ENCODE results near the gene ALG14. TPM values are rescaled to one million over a fixed set of nuclear protein-coding genes. Genes with fewer than 3 reads are reported as not detected.

ALG14 gene
- total RNA-seq, 1 experiment from 2014 or later: 5.7 TPM

GRCh38 chr1:95068956-95069709 lies 3.6 kb downstream of the ALG14 start:
- Histone ChIP-seq H3K4me1 (ENCODE audit: control insufficient read depth in 1 of 2, insufficient read depth in 2 of 2, low read length in 2 of 2) (peaks cover 0 to 22% of the 10 kb centered on the region in 2 experiments; a peak in 2 of 4 replicates), H3K4me3 (replicated peaks in 1 of 2; ENCODE audit: low read depth in 1 of 2, low read length in 2 of 2) (no peak overlapping the region), H3K9me3 (ENCODE audit: control insufficient read depth in 1 of 2, insufficient read depth in 1 of 2, low read depth in 1 of 2, low read length in 2 of 2) (no peaks in the 10 kb centered on the region), H4K20me1 (ENCODE audit: insufficient read depth) (no peaks in the 10 kb centered on the region), H3K27me3 (ENCODE audit: insufficient read depth, low read length) (no peaks in the 10 kb centered on the region), H2AFZ (ENCODE audit: low read depth, low read length, poor library complexity, severe bottlenecking) (no peak overlapping the region), H3K79me2 (ENCODE audit: insufficient read depth, low read length) (no peaks in the 10 kb centered on the region), H3K9ac (ENCODE audit: low read length) (no peak overlapping the region), H3K9me2 (ENCODE audit: insufficient read depth) (no peaks in the 10 kb centered on the region), H3K36me3 (ENCODE audit: control insufficient read depth in 1 of 2, insufficient read depth in 2 of 2, low read length in 2 of 2) (no peaks in the 10 kb centered on the region), H3K4me2 (ENCODE audit: low read length) (no peak overlapping the region), H3K27ac (ENCODE audit: low read depth, low read length) (no peak overlapping the region)
- ChIA-PET CTCF (no interaction called here), POLR2A (no interaction called here), RAD21 (ENCODE audit: low non-redundant PET in 1 of 2, low total read pairs in 2 of 2, uncharacterized antibody in 2 of 2, unreplicated experiment in 2 of 2) (no interaction called here)
- no TSS peak for BruUV-seq (replicated peaks)
- ATAC-seq (no peak), DNase-seq (ENCODE audit: low read depth, low spot score) (no peak)
- intact Hi-C loops (cut with micrococcal nuclease): no loop called here
- TF ChIP-seq EZH2 (IDR thresholded peaks at IDR 0.05) (no peak), RAD21 (IDR thresholded peaks at IDR 0.05; ENCODE audit: low read depth) (no peak), POLR2AphosphoS5 (IDR thresholded peaks at IDR 0.05; ENCODE audit: low read depth, low read length) (no peak), ZBTB33 (IDR thresholded peaks at IDR 0.05; ENCODE audit: extremely low read depth, insufficient replicate concordance, low read length) (no peak), TCF7L2 (IDR thresholded peaks at IDR 0.05; ENCODE audit: borderline replicate concordance, extremely low read depth, insufficient read depth, insufficient read length) (no peak), SRF (IDR thresholded peaks at IDR 0.05; ENCODE audit: low read depth) (no peak), JUND (IDR thresholded peaks at IDR 0.05) (no peak), ZFX (IDR thresholded peaks at IDR 0.05) (no peak), CBX3 (IDR thresholded peaks at IDR 0.05; ENCODE audit: low read depth) (no peak), MAX (IDR thresholded peaks at IDR 0.05) (no peak), FOSL1 (IDR thresholded peaks at IDR 0.05; ENCODE audit: low read depth) (no peak)

Measured in HCT116 (cell line).